GM18502 (cell line): Measurements from ENCODE around the gene SPACA5.
"Not testable (repeated sequence)": the region's sequence is repeated elsewhere in the genome, so short reads cannot be mapped to it uniquely, and the experiment has no call there.

Source experiments
- ATAC-seq: cut with Tn5 transposase; IDR thresholded peaks from one replicate; pipeline ENCODE4 v1.9.1; 2021; ENCODE audit warnings: mild to moderate bottlenecking; ENCODE audit not compliant: unreplicated experiment, poor library complexity

The SPACA5 gene

GRCh38 chrX:48020472-48020871 is 13.7 kb downstream of the SPACA5 start:
- ATAC-seq: not testable (repeated sequence)

- ATAC-seq: peak; percentile 68
Observed at GRCh38 chrX:48021026-48021900, 14.5 kb downstream of the SPACA5 start.

GRCh38 chrX:48022100-48022499 is 15.3 kb downstream of the SPACA5 start:
- no peak for ATAC-seq

- ATAC-seq: no peak
Observed at GRCh38 chrX:48022738-48023137, 15.9 kb downstream of the SPACA5 start.

GRCh38 chrX:48025561-48025960 is 18.8 kb downstream of the SPACA5 start:
- ATAC-seq: no peak

- ATAC-seq: not testable (repeated sequence)
Observed at GRCh38 chrX:48027545-48027944, 20.8 kb downstream of the SPACA5 start.

- ATAC-seq: no peak
Observed at GRCh38 chrX:48028091-48028490, 21.3 kb downstream of the SPACA5 start.

GRCh38 chrX:48030237-48030636 is 23.4 kb downstream of the SPACA5 start:
- no peak for ATAC-seq

- ATAC-seq: not testable (repeated sequence)
Observed at GRCh38 chrX:48030641-48031173, 23.9 kb downstream of the SPACA5 start.

- ATAC-seq: no peak
Observed at GRCh38 chrX:48035891-48036290, 29.1 kb downstream of the SPACA5 start.

GRCh38 chrX:48043056-48043455 is 36.3 kb downstream of the SPACA5 start:
- no peak for ATAC-seq

GRCh38 chrX:48045410-48046311 is 38.9 kb downstream of the SPACA5 start:
- no peak for ATAC-seq

- no peak for ATAC-seq
Observed at GRCh38 chrX:48046846-48047245, 40.1 kb downstream of the SPACA5 start.

GRCh38 chrX:48058621-48059295 is 52.0 kb downstream of the SPACA5 start:
- no peak for ATAC-seq

- ATAC-seq: no peak
Observed at GRCh38 chrX:48059296-48059639, 52.5 kb downstream of the SPACA5 start.
